Pancreas (tissue), 10 donors: Measurements from ENCODE around the gene BAZ1A. TPM values are rescaled to one million over a fixed set of nuclear protein-coding genes. Genes with fewer than 3 reads are reported as not detected.

Source experiments
- ATAC-seq, 4 donors: fragments of 200-7000 bp; cut with Tn5 transposase; one replicate each; pipeline versions ENCODE4 v1.8.0 to v1.9.1; 2020; ENCODE audit warnings: mild to moderate bottlenecking in 4 of 4, moderate library complexity in 4 of 4
- DNase-seq, 6 donors: peaks; one replicate each; pipeline ENCODE4 v3.0.0-alpha.2; 2020
- FAIRE-seq: peaks from 2 replicates; lab custom pipeline; 2012; peaks lifted over from hg19 to GRCh38; lab: Jason Lieb, UNC
- H3K27ac ChIP-seq, 4 donors: fragments of 200-600 bp; sonication (generic); 1 replicate in 3 of 4; 2 replicates in 1 of 4; pipeline versions ENCODE4 v1.5.0 to v1.8.0; 2020
- H3K27me3 ChIP-seq, 4 donors: fragments of 200-600 bp; one replicate each; pipeline ENCODE4 v1.8.0; 2021
- H3K36me3 ChIP-seq, 3 donors: fragments of 200-600 bp; sonication (generic) in 1 of 3; one replicate each; pipeline versions ENCODE4 v1.5.0 to v1.8.0; 2020 to 2021
- H3K4me1 ChIP-seq, 3 donors: fragments of 200-600 bp; one replicate each; pipeline ENCODE4 v1.8.0; 2021
- H3K4me3 ChIP-seq, 4 donors: fragments of 200-600 bp; sonication (generic) in 2 of 4; one replicate each; pipeline versions ENCODE4 v1.5.0 to v1.8.0; 2020 to 2021
- H3K9me3 ChIP-seq, 4 donors: fragments of 200-600 bp; one replicate each; pipeline ENCODE4 v1.8.0; 2021
- whole genome bisulfite sequencing, 2 donors: extraction: QIAGEN DNeasy Blood & Tissue Kit; methylation state at CpG; one replicate each; pipeline ENCODE4 v1.1.7; 2013; 5-methylcytosine and 5-hydroxymethylcytosine counted together
- intact Hi-C, 3 donors: fragments of 100-400 bp; cut with DNase I; formaldehyde crosslinking; loops; one replicate each; pipeline versions ENCODE4 v1.11.1 to v1.14.2; 2022
- polyA plus RNA-seq, 2 donors: library from polyadenylated mRNA; stranded (reverse); fragments of 200-250 nt; gene quantifications; one replicate each; pipeline ENCODE4 v1.2.3, GENCODE V29; 2013
- total RNA-seq, 6 donors: library from RNA; stranded (reverse); fragmentation: NEBNext Ultra II Directional in 4 of 6; extraction: Animal tissue kit (Norgen Biotek cat#: 25700) in 4 of 6; gene quantifications; one replicate each; pipeline versions ENCODE4 v1.2.1 to v1.2.4, GENCODE V29; 2021 to 2023
- TF ChIP-seq, protein P1 (sequence below), 4 donors: fragments of 200-600 bp; sonication (generic) in 3 of 4; IDR thresholded peaks; one replicate each; pipeline versions ENCODE4 v1.5.0 to v1.8.0; 2021; ENCODE audit warnings: antibody characterized with exemption in 4 of 4
- donor health status: healthy with polysubstance abuse.
- donor health status: DM: no; HTN: no; CAD: no; lungs with moderate emphysema.
- donor health status: DM: no; HTN: no; CAD: no.
- donor health status: control.
- donor health status: control.
- donor health status: Bipolar disorder and iron deficiency.
- donor health status: DM: yes; HTN: yes; CAD: no.
- donor health status: DM: no; HTN: no; CAD: no.
- donor health status: DM: no; HTN: no; CAD: no.
- donor health status: DM: yes; HTN: yes; CAD: no.

BAZ1A gene
- total and polyA plus RNA-seq, 8 donors = 5.6 to 12.1 (median 7.2) TPM

- Histone ChIP-seq H3K27me3 (no peaks in the 10 kb centered on the region), H3K9me3 (no peaks in the 10 kb centered on the region), H3K4me1 (no peaks in the 10 kb centered on the region), H3K4me3 (no peak overlapping the region), H3K36me3 (no peaks in the 10 kb centered on the region), H3K27ac (no peak overlapping the region)
- WGBS, 2 donors = 48 to 53% methylated on average over 3 of the region's 3 CpGs
- TF ChIP-seq, protein P1, sequence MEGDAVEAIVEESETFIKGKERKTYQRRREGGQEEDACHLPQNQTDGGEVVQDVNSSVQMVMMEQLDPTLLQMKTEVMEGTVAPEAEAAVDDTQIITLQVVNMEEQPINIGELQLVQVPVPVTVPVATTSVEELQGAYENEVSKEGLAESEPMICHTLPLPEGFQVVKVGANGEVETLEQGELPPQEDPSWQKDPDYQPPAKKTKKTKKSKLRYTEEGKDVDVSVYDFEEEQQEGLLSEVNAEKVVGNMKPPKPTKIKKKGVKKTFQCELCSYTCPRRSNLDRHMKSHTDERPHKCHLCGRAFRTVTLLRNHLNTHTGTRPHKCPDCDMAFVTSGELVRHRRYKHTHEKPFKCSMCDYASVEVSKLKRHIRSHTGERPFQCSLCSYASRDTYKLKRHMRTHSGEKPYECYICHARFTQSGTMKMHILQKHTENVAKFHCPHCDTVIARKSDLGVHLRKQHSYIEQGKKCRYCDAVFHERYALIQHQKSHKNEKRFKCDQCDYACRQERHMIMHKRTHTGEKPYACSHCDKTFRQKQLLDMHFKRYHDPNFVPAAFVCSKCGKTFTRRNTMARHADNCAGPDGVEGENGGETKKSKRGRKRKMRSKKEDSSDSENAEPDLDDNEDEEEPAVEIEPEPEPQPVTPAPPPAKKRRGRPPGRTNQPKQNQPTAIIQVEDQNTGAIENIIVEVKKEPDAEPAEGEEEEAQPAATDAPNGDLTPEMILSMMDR (IDR thresholded peaks at IDR 0.05) = no peak
- no peak for DNase-seq
- intact Hi-C loops = no loop called here
- no peak for ATAC-seq
- no peak for FAIRE-seq
Measured at GRCh38 chr14:34733245-34733644, 141.9 kb downstream of the BAZ1A start.

DNA sequence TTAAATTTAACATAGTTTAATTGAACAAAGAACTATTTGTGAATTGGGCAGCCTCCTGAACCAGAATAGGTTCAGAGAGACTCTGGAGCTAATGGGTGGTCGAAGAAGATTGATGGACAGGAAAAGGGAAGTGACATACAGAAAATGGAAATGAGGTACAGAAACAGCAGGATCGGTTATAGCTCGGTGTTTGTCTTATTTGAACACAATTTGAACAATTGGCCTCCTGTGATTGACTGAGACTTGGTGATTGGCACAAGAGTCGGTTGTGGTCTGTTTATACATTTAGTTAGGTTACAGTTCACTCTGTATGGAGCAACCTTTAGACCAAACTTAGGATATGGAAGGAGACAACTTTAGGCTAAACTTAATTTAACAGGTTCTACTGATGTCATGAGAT is 142.4 kb downstream of the BAZ1A start:
- Histone ChIP-seq H3K9me3 (no peaks in the 10 kb centered on the region), H3K36me3 (no peaks in the 10 kb centered on the region), H3K4me1 (no peaks in the 10 kb centered on the region), H3K27me3 (no peaks in the 10 kb centered on the region), H3K4me3 (no peak overlapping the region), H3K27ac (no peak overlapping the region)
- TF ChIP-seq, protein P1 (IDR thresholded peaks at IDR 0.05) = no peak
- FAIRE-seq = no peak
- intact Hi-C loops = no loop called here
- no peak for ATAC-seq
- 66 to 75% methylated on average over 4 of the region's 4 CpGs for WGBS, 2 donors
- DNase-seq = no peak

DNA sequence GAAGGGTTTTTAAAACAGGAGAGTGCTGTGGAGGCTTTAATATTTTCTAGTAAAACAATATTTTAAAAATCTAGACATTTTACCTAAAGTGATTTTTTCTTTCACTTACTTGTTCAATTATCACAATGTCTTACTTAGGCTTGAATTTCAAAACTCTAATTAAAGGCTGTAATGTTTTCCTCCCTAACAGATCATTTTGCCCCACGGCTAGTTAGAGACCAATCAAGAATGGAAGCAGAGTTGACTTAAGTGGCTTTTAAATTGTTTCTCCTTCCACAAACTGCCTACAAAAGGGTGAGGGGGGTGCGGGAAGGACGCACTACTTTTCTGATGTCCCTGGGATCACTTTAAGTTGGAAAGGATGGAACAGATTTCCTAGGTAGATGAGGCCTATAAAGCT is 151.3 kb downstream of the BAZ1A start:
- ATAC-seq (no peak), FAIRE-seq (no peak), DNase-seq (no peak)
- Histone ChIP-seq H3K4me1 (no peaks in the 10 kb centered on the region), H3K27me3 (no peaks in the 10 kb centered on the region), H3K9me3 (no peaks in the 10 kb centered on the region), H3K4me3 (no peak overlapping the region), H3K36me3 (no peaks in the 10 kb centered on the region), H3K27ac (no peak overlapping the region)
- 82 to 86% methylated on average over 3 of the region's 3 CpGs for WGBS, 2 donors
- TF ChIP-seq, protein P1 (IDR thresholded peaks at IDR 0.05) = no peak
- intact Hi-C loops = loop anchor here in 1 of 3 donors (5.0 kb wide), 1 partner anchor 57 kb away; no protein-coding TSS in a partner anchor

DNA sequence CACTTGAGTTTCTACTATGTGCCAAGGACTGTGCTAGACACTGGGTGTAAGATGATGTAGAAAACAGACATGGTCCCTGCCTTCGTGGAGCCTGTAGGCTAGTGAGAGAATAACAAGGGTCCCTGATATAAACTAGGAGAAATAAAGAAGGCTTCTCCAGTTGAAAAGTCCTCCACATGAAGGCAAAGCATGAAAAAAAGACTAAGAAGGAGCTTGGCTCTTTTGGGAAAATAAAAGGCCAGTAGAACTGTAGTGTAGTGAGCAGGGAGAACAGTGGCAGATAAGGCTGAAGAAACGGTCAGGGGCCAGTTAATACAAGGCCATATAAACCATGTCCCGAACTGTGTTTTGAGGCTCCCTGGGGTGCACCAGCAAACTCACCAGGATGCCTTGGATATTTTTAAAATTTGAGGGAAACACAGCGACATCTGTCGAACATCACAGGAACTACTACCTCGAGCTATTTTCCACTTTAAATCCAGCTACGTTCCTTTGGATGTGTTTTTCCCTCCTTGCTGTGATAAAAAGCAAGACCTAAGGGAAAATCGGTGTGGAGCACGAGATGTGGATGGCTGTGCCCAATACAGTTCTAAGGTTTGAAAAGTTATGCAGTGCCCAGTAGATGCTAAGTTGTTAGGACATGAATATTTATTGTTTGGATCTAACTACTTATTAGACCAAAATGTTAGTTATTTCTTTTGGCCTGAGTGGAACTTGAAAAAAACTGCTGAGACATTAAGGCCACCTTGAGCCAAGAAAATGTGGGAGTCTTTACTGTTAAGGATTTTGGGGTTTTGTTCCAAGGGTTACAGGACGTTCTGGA is 152.2 kb downstream of the BAZ1A start:
- TF ChIP-seq, protein P1 (IDR thresholded peaks at IDR 0.05) = peak; percentile 62 to 74 (median 70)
- H3K4me3 ChIP-seq = no peak overlapping the region
- intact Hi-C loops = loop anchor here in 1 of 3 donors (5.0 kb wide), 1 partner anchor 56 kb away; no protein-coding TSS in a partner anchor
- FAIRE-seq (no peak), ATAC-seq (peak; percentile 53 to 87 (median 84)), DNase-seq (peak in 2 of 6 donors; percentile 5 to 48)
- no peaks in the 10 kb centered on the region for H3K27me3 ChIP-seq
- 6 to 10% methylated on average over 10 of the region's 10 CpGs for WGBS, 2 donors
- H3K27ac ChIP-seq = no peak overlapping the region
- no peaks in the 10 kb centered on the region for H3K36me3 ChIP-seq
- H3K9me3 ChIP-seq = no peaks in the 10 kb centered on the region
- no peaks in the 10 kb centered on the region for H3K4me1 ChIP-seq

GRCh38 chr14:34721129-34721528 is 154.0 kb downstream of the BAZ1A start:
- WGBS, 2 donors = 62 to 79% methylated on average over 2 of the region's 2 CpGs
- TF ChIP-seq, protein P1 (IDR thresholded peaks at IDR 0.05) = no peak
- DNase-seq = no peak
- no peaks in the 10 kb centered on the region for H3K27me3 ChIP-seq
- no peaks in the 10 kb centered on the region for H3K36me3 ChIP-seq
- no peak overlapping the region for H3K4me3 ChIP-seq
- ATAC-seq = no peak
- H3K4me1 ChIP-seq = no peaks in the 10 kb centered on the region
- H3K27ac ChIP-seq = no peak overlapping the region
- intact Hi-C loops = loop anchor here in 1 of 3 donors (5.0 kb wide), 1 partner anchor 54 kb away; no protein-coding TSS in a partner anchor
- no peaks in the 10 kb centered on the region for H3K9me3 ChIP-seq
- FAIRE-seq = no peak
